ENCODE results near the gene ORAI3.

The ORAI3 gene

DNA sequence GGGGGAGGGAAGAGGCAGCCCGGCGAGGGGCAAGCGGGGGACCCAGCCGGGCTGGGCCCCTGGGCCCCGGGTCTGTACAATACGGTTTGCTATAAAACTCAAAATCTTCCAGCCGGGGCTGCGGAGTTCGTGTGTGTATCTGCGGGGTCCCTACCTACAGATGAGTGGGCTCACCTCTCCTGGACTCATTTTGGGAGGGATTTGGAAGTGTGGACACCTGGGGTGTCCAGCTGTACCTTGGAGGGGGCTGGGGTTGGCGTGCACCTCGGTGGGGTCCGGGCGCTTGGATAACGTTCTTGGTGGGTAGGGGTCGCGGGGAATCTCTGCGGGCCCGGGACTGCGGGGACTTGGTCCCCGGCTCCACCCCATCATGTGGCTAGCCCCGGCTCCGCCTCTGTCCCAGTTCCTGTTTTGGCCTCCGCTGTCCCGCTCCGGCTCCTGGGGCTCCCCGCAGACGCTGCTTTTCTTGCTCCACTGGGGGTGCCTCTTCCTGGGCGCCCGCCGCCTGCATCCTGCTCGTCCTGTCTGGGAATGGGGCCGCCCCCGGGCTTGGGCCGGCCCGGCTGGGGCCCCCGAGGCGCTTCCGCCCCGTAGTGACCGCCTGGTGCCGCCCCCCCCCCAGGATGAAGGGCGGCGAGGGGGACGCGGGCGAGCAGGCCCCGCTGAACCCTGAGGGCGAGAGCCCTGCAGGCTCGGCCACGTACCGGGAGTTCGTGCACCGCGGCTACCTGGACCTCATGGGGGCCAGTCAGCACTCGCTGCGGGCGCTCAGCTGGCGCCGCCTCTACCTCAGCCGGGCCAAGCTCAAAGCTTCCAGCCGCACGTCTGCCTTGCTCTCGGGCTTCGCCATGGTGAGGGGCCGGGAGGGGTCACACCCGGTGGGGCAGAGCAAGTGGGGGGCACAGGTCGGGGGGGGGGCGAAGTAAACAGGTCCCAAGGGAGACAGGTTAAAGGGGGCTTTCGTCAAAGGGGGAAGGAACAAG is at the start of gene ORAI3:
ORAI3 (plus strand) TSS at position 402 of the 983 bp plus-strand sequence; CDS start at position 624, 222 bp downstream.
- peak; percentile 26 for DNase-seq (ENCODE audit: low read depth)

GRCh38 chr16:30899794-30900193 is 49.1 kb upstream of the ORAI3 start:
- no peak for DNase-seq (ENCODE audit: low read depth)

DNA sequence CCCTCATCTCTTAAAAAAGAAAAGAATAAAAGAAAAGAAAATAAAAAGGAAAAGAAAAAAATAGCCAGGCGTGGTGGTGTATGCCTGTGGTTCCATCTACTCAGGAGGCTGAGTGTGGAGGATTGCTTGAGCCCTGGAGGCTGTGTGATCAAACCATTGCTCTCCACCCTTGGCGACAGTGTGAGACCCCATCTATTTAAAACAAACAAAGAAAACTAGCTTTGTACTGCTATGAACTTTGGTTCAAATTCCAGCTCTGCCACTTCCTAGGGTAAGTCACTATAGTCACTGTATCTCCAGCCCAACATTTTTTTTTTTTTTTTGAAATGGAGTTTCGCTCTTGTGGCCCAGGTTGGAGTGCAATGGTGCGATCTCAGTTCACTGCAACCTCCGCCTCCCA is 48.3 kb upstream of the ORAI3 start:
- no peak for DNase-seq (ENCODE audit: low read depth)

DNA sequence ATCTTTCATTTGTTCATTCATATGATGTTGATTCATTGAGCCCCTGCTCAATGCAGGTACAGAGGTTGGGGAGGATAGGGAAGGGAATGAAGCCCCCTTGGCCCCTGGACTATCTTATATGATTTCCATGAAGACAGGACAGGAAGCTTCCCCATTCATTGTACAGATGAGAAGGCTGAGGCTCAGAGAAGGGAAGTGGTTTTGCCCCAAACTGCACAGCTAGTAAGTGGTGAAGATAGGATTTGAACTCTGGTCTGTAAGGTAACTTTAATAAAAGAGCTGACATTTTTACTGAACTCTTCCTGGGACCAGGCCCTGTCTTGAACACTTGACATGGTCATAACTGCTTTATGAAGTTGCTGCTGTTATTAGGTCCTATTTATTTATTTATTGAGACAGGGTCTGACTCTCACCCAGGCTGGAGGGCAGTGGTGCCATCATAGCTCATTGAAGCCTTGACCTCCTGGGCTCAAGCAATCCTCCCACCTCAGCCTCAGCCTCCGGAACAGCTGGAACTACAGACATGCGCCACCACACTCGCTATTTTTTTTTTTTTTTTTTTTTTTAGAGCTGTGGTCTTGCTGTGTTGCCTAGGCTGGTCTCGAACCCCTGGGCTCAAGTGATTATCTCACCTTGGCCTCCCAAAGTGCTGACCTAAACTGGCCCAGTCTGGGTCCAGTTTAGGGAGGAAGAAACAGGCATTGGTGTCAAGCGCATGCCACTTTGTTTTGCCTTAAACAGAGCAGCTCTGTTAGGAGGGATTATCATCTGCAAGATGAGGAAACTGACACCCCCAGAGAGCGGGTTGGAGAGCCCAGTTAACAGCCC is 47.5 kb upstream of the ORAI3 start:
- DNase-seq (ENCODE audit: low read depth), result no peak

- DNase-seq (ENCODE audit: low read depth), result peak; percentile 41
These were observed 46.6 kb upstream of the ORAI3 start for GRCh38 chr16:30902029-30902972.

GRCh38 chr16:30903002-30903401 is 45.9 kb upstream of the ORAI3 start:
- no peak for DNase-seq (ENCODE audit: low read depth)

DNA sequence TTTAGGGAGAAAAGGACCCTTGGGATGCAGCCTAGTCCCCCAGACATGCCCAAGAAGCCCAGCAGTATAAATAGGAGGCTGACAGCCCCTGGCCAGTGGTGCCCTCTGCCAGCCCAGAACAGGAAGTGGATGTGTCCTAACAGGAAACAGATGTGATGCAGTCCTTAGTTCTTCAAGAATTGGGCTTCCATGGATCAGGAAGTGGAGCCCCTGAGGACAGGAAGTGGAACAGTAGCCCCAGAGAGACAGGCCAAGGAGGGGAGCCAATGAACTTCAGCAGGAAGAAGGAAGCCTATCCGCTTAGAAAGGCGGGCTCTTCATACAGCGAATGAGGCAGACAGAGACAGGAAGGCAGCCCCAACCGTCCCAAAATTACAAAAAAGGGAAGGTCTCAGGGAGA is 45.3 kb upstream of the ORAI3 start:
- no peak for DNase-seq (ENCODE audit: low read depth)

DNA sequence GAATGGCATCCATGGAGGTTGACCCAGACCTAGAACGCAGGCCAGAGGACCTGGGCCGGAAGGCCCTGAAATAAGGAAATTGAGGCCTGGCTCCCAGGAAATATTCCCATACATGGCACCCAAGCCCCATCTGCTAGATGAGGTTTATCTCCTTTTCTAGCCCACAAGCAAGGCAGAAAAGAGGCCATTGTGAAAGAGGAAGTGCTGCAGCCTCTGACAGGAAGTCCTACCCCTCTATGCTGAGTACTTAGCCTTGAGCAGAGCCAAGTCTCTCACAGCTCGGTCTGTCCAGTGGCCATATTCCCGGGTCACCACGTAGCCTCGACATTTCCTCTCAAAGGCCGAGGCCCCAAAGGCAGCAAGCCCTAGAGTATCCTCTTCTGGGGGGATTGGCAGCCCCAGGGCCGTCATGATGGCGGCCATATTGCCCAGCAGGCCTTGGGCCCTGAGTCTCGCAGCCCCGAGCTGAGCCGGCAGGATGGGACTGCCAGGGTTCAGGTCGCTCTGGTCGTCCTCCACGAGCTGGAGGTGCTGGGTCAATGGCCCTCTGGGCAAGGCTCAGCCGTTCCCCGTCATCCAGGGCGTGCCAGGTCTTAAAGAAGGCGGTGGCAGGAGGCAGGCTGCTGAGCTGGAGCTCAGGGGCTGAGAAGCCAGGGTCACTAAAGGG is 44.6 kb upstream of the ORAI3 start:
- no peak for DNase-seq (ENCODE audit: low read depth)

- no peak for DNase-seq (ENCODE audit: low read depth)
These were observed 41.8 kb upstream of the ORAI3 start for GRCh38 chr16:30907064-30907463.

- DNase-seq (ENCODE audit: low read depth), result no peak
These were observed 38.3 kb upstream of the ORAI3 start for GRCh38 chr16:30910427-30911029.

DNA sequence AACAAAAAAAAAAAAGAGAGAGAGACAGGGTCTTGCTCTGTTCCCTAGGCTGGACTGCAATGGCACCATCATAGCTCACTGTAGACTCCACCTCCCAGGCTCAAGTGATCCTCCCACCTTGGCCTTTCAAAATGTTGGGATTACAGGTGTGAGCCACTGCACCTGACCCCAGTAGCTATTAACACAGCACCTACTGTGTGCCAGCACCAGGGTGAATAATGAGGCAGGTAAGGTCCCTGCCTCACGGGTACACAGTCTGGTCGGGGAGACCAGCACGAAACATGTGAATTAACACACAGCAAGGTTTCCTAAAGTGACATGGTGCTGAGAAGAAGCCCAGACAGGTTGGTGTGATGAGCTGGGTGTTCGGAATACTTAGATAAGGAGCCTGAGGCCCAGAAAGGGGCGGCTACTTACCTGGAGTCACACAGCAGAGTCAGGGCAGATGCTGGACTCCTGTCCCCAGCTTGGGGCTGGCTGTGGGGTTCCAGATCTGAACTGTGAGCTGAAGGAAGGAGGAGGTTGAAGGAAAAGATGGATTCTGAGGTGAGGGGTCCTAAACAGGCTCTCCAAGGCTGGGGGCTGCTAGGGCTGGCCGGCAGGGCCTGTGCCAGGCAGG is 36.0 kb upstream of the ORAI3 start:
- no peak for DNase-seq (ENCODE audit: low read depth)

DNA sequence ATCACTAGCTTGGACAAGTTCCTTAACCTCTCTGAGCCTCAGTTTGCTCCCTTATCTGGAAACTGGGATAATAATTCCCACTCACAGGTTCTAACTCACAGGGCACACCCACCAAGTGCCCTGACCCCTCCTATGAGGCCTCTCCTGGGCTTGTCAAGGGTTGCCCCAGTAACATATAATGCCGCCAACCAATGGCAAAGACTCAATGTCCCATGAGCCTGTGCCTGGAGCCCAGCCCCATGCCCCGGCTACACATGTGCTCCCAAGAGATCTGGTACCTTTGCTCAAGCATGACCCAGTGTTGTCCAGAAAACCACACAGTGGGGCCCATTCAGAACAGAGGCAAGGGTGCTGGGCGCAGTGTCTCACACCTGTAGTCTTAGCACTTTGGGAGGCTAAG is 34.0 kb upstream of the ORAI3 start:
- no peak for DNase-seq (ENCODE audit: low read depth)

DNA sequence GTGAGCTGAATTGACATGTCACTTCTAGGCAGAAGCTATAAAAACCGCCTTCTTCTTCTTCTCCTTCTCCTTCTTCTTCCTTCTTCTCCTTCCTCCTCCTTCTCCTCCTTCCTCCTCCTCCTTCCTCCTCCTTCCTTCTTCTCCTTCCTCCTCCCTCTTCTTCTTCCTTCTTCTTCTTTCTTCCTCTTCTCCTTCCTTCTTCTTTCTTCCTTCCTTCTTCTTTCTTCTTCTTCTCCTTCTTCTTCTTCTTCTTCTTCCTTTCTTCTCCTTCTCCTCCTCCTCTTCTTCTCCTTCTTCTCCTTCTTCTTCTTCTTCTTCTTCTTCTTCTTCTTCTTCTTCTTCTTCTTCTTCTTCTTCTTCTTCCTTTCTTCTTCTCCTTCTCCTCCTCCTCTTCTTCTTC is 30.3 kb upstream of the ORAI3 start:
- DNase-seq (ENCODE audit: low read depth), result no peak

GRCh38 chr16:30920891-30921290 is 28.0 kb upstream of the ORAI3 start:
- no peak for DNase-seq (ENCODE audit: low read depth)

DNA sequence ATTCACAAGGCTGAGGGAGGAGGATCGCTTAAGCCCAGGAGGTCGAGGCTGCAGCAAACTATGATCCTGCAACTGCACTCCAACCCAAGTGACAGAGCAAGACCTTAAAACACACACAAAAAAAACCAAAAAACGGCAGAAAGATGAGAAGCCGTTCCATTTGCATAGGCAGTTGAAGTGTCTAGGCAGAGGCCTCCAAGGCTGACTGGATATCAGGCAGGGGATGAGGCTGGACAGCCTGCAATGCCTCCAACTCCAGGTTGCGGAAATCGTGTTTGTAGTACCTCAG is 27.5 kb upstream of the ORAI3 start:
- no peak for DNase-seq (ENCODE audit: low read depth)

GRCh38 chr16:30921748-30922419 is 27.0 kb upstream of the ORAI3 start:
- peak; percentile 83 for DNase-seq (ENCODE audit: low read depth)

DNA sequence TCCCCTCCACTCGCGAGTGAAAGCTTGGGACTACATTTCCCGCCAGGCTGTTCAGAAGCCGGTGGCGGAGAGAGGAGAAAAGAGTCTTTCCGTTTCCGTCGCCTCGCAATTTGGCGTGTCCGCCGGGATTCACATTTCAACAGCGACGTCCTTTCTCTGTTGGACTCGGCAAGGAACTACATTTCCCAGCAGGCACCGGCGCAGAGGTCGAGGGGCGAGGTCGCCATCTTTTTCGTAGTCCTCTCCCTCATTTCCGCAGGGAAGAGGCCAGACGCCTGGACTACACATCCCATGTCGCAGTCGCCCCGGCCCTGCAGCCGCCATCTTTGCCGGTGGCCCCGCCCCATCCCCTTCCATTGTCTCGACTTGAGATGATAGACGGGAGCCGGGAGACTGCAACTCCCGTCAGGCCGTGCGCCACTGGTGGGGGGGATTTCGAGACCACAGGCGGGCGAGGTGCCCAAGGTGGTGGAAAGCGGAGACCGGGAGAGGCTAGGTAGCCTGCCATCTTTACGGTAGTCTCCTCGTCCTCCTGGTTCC is 26.4 kb upstream of the ORAI3 start:
- peak; percentile 97 for DNase-seq (ENCODE audit: low read depth)

GRCh38 chr16:30922960-30923535 is 25.8 kb upstream of the ORAI3 start:
- DNase-seq (ENCODE audit: low read depth), result peak; percentile 87

DNA sequence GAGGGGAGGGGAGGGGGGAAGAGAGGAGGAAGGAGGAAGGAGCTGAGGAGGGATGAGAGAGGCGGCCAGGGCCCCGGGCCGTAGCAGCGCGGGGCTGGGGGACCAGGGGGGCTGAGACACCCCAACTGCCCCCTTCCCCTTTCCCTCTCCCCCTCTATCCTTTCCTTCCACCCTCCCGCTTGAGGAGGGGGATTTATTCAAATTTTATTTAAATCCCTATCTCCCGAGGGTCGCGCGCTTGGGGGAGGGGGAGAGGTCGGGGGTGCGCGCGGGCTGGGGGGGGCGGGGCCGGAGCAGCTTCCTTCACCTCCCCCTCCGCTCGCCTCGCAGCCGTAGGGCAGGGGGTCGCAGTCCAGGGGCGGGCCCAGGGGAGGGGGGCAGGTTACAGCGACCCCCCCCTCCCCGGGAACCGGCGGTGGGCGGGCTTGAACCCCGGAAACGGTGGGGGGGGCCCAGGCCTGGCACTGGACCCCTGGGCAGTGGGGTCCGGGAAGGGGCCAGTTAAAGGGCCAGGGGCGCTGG is 25.3 kb upstream of the ORAI3 start, which contains the start of gene FBXL19:
FBXL19 (plus strand) TSS at position 19 of the 522 bp plus-strand sequence. CDS start 2,183 bp downstream, outside the sequence.
- DNase-seq (ENCODE audit: low read depth), result peak; percentile 14

Data from activated T-cell treated with anti-CD3 and anti-CD28 coated beads for 1 hour (primary cell).